ENCODE data around the gene GNA14. TPM values are rescaled to one million over a fixed set of nuclear protein-coding genes. Genes with fewer than 3 reads are reported as not detected.

GNA14 gene
- total RNA-seq, 1 donor from 2014 or later, result 0.32 TPM

DNA sequence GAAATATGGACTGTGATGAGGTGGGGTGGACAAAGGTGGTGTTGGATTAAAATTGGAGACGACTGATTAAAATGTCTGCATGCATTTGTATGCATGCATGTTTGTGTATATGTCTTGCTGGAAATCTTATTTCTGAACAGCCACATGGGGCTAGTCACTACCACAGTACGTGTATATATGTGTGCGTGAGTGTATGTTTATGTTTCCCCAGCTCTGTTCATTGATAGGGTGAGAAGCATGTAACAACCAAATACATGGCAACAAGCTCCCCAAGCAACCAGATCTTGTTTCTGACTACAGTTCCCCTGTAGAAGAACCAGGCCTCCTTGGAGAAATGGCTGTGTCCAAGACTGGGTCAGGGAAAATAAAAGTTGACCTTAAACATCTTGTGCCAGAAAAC is 139.7 kb downstream of the GNA14 start:
- DNase-seq, result no peak
- Mint-ChIP-seq H3K36me3 (ENCODE audit: unreplicated experiment) (no peaks in the 10 kb centered on the region), H3K4me3 (ENCODE audit: unreplicated experiment) (no peak overlapping the region), H3K27me3 (ENCODE audit: unreplicated experiment) (peaks cover 2% of the 10 kb centered on the region), H3K9me3 (ENCODE audit: unreplicated experiment) (no peaks in the 10 kb centered on the region), H3K27ac (ENCODE audit: unreplicated experiment) (no peak overlapping the region), H3K4me1 (ENCODE audit: low read depth, unreplicated experiment) (peaks cover 7% of the 10 kb centered on the region)
- TF ChIP-seq CTCF (IDR thresholded peaks at IDR 0.05; ENCODE audit: partially characterized antibody, unreplicated experiment), result no peak

GRCh38 chr9:77507212-77507961 is 140.7 kb downstream of the GNA14 start:
- Mint-ChIP-seq H3K9me3 (ENCODE audit: unreplicated experiment) (no peaks in the 10 kb centered on the region), H3K4me3 (ENCODE audit: unreplicated experiment) (no peak overlapping the region), H3K27ac (ENCODE audit: unreplicated experiment) (no peak overlapping the region), H3K36me3 (ENCODE audit: unreplicated experiment) (no peaks in the 10 kb centered on the region), H3K4me1 (ENCODE audit: low read depth, unreplicated experiment) (peaks cover 7% of the 10 kb centered on the region), H3K27me3 (ENCODE audit: unreplicated experiment) (peaks cover 2% of the 10 kb centered on the region)
- no peak for TF ChIP-seq CTCF (IDR thresholded peaks at IDR 0.05; ENCODE audit: partially characterized antibody, unreplicated experiment)
- no peak for DNase-seq

- no peak for DNase-seq
- peaks cover 2% of the 10 kb centered on the region for H3K27me3 Mint-ChIP-seq (ENCODE audit: unreplicated experiment)
- TF ChIP-seq CTCF (IDR thresholded peaks at IDR 0.05; ENCODE audit: partially characterized antibody, unreplicated experiment), result no peak
- no peaks in the 10 kb centered on the region for H3K36me3 Mint-ChIP-seq (ENCODE audit: unreplicated experiment)
- H3K27ac Mint-ChIP-seq (ENCODE audit: unreplicated experiment), result no peak overlapping the region
- H3K4me1 Mint-ChIP-seq (ENCODE audit: low read depth, unreplicated experiment), result no peaks in the 10 kb centered on the region
- H3K9me3 Mint-ChIP-seq (ENCODE audit: unreplicated experiment), result no peaks in the 10 kb centered on the region
- no peak overlapping the region for H3K4me3 Mint-ChIP-seq (ENCODE audit: unreplicated experiment)
Observed at GRCh38 chr9:77505232-77505631, 142.9 kb downstream of the GNA14 start.

GRCh38 chr9:77502568-77502967 is 145.6 kb downstream of the GNA14 start:
- Mint-ChIP-seq H3K36me3 (ENCODE audit: unreplicated experiment) (no peaks in the 10 kb centered on the region), H3K4me3 (ENCODE audit: unreplicated experiment) (no peak overlapping the region), H3K4me1 (ENCODE audit: low read depth, unreplicated experiment) (no peaks in the 10 kb centered on the region), H3K27ac (ENCODE audit: unreplicated experiment) (no peak overlapping the region), H3K27me3 (ENCODE audit: unreplicated experiment) (no peaks in the 10 kb centered on the region), H3K9me3 (ENCODE audit: unreplicated experiment) (no peaks in the 10 kb centered on the region)
- DNase-seq, result no peak
- no peak for TF ChIP-seq CTCF (IDR thresholded peaks at IDR 0.05; ENCODE audit: partially characterized antibody, unreplicated experiment)

DNA sequence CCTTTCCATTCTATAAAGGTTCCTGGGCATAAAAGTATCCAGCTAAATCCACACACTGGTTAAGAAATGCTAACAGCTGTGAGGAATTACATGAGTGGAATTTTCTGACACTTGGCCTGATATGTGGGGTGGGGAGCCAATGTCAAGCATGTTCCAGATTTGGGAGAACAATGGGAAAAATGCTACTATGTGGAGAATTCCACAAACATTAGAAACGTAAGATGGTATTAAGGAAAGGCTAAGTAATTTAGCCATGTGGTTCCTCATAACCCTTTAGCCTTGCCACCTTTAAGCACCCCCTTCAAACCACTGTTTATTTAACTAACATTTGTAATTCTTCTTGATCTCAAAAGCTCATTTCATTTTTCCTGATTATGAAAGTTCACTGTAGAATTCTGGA is 149.2 kb downstream of the GNA14 start:
- Mint-ChIP-seq H3K9me3 (ENCODE audit: unreplicated experiment) (peaks cover 2% of the 10 kb centered on the region), H3K4me3 (ENCODE audit: unreplicated experiment) (no peak overlapping the region), H3K27ac (ENCODE audit: unreplicated experiment) (no peak overlapping the region), H3K36me3 (ENCODE audit: unreplicated experiment) (no peaks in the 10 kb centered on the region), H3K4me1 (ENCODE audit: low read depth, unreplicated experiment) (no peaks in the 10 kb centered on the region), H3K27me3 (ENCODE audit: unreplicated experiment) (no peaks in the 10 kb centered on the region)
- TF ChIP-seq CTCF (IDR thresholded peaks at IDR 0.05; ENCODE audit: partially characterized antibody, unreplicated experiment), result no peak
- DNase-seq, result no peak

Measured in glutamatergic neuron (in vitro differentiated cells).